Mucosa of descending colon (tissue), 3 donors: ENCODE measurements around the gene MACC1. TPM values are rescaled to one million over a fixed set of nuclear protein-coding genes. Genes with fewer than 3 reads are reported as not detected.

Experiments used
- ATAC-seq: fragments of 200-7000 bp; cut with Tn5 transposase; one replicate; pipeline ENCODE4 v1.9.1; 2020; ENCODE audit warnings: mild to moderate bottlenecking, moderate library complexity
- DNase-seq, 3 donors: peaks; one replicate each; pipeline ENCODE4 v3.0.0-alpha.2; 2020
- H3K36me3 ChIP-seq: fragments of 200-600 bp; one replicate; pipeline ENCODE4 v1.8.0; 2021; ENCODE audit warnings: low read depth, mild to moderate bottlenecking
- H3K4me1 ChIP-seq: fragments of 200-600 bp; one replicate; pipeline ENCODE4 v1.8.0; 2021; ENCODE audit warnings: low read depth, mild to moderate bottlenecking
- H3K4me3 ChIP-seq: fragments of 200-600 bp; one replicate; pipeline ENCODE4 v1.8.0; 2021; ENCODE audit warnings: mild to moderate bottlenecking
- H3K9me3 ChIP-seq: fragments of 200-600 bp; one replicate; pipeline ENCODE4 v1.8.0; 2021; ENCODE audit warnings: mild to moderate bottlenecking
- intact Hi-C, 2 donors: fragments of 100-400 bp; cut with DNase I in 1 of 2; cut with micrococcal nuclease in 1 of 2; formaldehyde crosslinking; loops; one replicate each; pipeline versions ENCODE4 v1.11.0 to v1.11.1; 2022; cut with DNase I, micrococcal nuclease
- total RNA-seq, 3 donors: library from RNA; stranded (reverse); fragmentation: NEBNext Ultra II Directional in 2 of 3; extraction: Animal tissue kit (Norgen Biotek cat#: 25700) in 2 of 3; gene quantifications; one replicate each; pipeline versions ENCODE4 v1.2.1 to v1.2.4, GENCODE V29; 2021 to 2023
- TF ChIP-seq, protein P1 (sequence below): fragments of 200-600 bp; IDR thresholded peaks from one replicate; pipeline ENCODE4 v1.8.0; 2022; ENCODE audit warnings: antibody characterized with exemption, mild to moderate bottlenecking
- donor health status: DM: no; HTN: no; CAD: no; lungs with moderate emphysema.
- donor health status: DM: no; HTN: no; CAD: no.
- donor health status: DM: no; HTN: yes; CAD: no.

The MACC1 gene
- total RNA-seq, 3 donors from 2014 or later: 4.3 to 16.0 (median 9.8) TPM

DNA sequence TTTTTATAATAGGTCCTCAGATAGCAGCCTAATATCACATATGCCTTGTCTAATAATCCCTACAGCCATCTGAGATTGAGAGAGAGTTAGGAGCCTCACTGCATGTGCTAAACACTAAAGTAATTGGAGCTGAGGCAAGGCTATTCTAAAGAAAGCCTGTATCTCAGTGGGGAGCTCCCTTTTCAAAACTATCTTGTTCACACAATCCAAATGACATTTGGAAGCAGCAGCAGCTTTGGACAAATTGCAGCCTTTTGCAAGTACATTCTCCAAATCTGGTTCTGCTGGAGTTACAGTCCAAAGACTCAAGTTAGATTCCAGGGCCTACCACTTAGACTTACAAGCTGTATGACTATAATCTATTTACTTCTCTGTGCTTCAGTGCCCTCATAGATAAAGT, 104.5 kb downstream of the MACC1 start:
- no peak for DNase-seq
- H3K36me3 ChIP-seq: no peaks in the 10 kb centered on the region
- peak; percentile 30 for ATAC-seq
- intact Hi-C loops: no loop called here
- H3K9me3 ChIP-seq: no peaks in the 10 kb centered on the region
- peaks cover 5% of the 10 kb centered on the region for H3K4me1 ChIP-seq
- H3K4me3 ChIP-seq: no peak overlapping the region
- TF ChIP-seq, protein P1, sequence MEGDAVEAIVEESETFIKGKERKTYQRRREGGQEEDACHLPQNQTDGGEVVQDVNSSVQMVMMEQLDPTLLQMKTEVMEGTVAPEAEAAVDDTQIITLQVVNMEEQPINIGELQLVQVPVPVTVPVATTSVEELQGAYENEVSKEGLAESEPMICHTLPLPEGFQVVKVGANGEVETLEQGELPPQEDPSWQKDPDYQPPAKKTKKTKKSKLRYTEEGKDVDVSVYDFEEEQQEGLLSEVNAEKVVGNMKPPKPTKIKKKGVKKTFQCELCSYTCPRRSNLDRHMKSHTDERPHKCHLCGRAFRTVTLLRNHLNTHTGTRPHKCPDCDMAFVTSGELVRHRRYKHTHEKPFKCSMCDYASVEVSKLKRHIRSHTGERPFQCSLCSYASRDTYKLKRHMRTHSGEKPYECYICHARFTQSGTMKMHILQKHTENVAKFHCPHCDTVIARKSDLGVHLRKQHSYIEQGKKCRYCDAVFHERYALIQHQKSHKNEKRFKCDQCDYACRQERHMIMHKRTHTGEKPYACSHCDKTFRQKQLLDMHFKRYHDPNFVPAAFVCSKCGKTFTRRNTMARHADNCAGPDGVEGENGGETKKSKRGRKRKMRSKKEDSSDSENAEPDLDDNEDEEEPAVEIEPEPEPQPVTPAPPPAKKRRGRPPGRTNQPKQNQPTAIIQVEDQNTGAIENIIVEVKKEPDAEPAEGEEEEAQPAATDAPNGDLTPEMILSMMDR: no peak

GRCh38 chr7:20111821-20112542, 105.2 kb downstream of the MACC1 start:
- TF ChIP-seq, protein P1: no peak
- DNase-seq: no peak
- Histone ChIP-seq H3K4me1 (peaks cover 6% of the 10 kb centered on the region), H3K4me3 (no peak overlapping the region), H3K9me3 (no peaks in the 10 kb centered on the region), H3K36me3 (no peaks in the 10 kb centered on the region)
- peak; percentile 76 for ATAC-seq
- intact Hi-C loops: no loop called here

DNA sequence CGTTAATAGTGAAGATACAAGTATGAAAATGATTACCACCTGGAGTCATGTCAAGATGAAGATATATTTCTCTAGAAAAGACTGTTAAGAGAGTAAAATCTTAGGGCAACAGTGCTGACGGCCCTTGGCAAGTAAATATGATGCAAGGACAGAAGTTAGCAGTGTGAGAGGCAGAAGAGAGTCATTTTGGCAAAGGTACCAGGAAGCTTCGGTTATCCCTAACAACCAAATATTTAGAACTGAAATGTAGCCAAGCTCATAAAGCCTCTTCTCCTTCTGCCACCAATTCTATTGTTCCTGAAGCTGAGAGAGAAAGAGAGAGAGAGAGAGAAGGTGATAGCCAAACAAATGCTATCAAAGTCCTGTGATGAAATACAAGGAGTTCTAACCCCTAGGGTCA, 109.6 kb downstream of the MACC1 start:
- peaks cover 4% of the 10 kb centered on the region for H3K4me1 ChIP-seq
- no peaks in the 10 kb centered on the region for H3K9me3 ChIP-seq
- DNase-seq: no peak
- intact Hi-C loops: no loop called here
- peak; percentile 84 for ATAC-seq
- no peaks in the 10 kb centered on the region for H3K36me3 ChIP-seq
- TF ChIP-seq, protein P1: no peak
- H3K4me3 ChIP-seq: no peak overlapping the region

- intact Hi-C loops: no loop called here
- TF ChIP-seq, protein P1: no peak
Measured at GRCh38 chr7:20104696-20105095, 112.5 kb downstream of the MACC1 start.

DNA sequence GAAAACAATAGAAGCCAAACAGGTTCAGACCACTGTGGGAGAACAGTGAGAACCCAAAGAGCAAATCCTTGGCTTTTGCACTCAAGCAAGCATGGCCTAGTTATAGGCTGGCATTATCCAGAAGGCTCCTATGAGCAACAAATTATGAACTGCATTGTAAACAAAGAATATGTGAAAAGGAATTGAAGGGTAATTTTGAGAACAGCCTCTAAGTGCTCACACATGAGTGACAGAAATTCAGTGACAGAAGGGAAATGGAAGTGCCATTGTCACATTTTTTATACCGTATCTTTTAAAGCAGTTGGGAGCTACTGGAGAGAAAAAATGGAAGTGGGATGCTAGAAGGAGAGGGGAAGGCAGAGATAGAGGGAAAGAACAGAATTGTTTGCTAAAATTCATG, 114.2 kb downstream of the MACC1 start:
- H3K36me3 ChIP-seq: no peaks in the 10 kb centered on the region
- DNase-seq (no peak), ATAC-seq (no peak)
- intact Hi-C loops: no loop called here
- TF ChIP-seq, protein P1: no peak
- H3K4me1 ChIP-seq: peaks cover 4% of the 10 kb centered on the region
- no peak overlapping the region for H3K4me3 ChIP-seq
- no peaks in the 10 kb centered on the region for H3K9me3 ChIP-seq

More at GRCh38 chr7:20104696-20105095, 112.5 kb downstream of the MACC1 start:
- ATAC-seq (no peak), DNase-seq (no peak)
- H3K4me1 ChIP-seq: peaks cover 4% of the 10 kb centered on the region
- no peaks in the 10 kb centered on the region for H3K9me3 ChIP-seq
- no peaks in the 10 kb centered on the region for H3K36me3 ChIP-seq
- no peak overlapping the region for H3K4me3 ChIP-seq
